Epidermal melanocyte (primary cell): ENCODE results near the gene NT5C.

Experiments
- DNase-seq: peaks from one replicate; pipeline ENCODE4 v3.0.0; 2011; ENCODE audit warnings: low spot score; ENCODE audit not compliant: insufficient read length

Gene NT5C

DNA sequence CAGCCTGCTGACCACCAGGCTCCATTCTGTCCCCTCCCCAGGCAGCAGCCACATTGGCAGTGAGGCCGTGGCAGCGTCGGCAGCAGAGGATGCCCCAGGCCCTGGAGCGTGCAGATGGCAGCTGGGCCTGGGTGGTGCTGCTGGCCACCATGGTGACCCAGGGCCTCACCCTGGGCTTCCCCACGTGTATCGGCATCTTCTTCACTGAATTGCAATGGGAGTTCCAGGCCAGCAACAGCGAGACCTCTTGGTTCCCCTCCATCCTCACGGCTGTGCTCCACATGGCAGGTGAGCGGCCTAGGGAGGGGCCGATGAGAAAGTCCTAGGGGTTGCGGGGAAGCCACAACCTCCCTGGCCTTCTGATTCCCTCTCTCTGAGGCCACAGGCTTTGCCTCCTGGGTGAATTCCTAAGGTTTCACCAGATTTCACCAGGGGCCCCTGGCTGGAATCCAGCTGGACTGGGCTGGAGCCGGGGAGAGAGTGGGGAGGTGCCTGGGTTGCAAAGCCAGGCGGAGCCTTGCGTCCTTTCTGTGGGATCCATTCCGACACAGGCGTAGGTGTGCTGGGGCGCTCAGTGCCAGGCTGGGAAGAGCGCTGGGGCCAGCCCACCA is 37.9 kb downstream of the NT5C start:
- no peak for DNase-seq

DNA sequence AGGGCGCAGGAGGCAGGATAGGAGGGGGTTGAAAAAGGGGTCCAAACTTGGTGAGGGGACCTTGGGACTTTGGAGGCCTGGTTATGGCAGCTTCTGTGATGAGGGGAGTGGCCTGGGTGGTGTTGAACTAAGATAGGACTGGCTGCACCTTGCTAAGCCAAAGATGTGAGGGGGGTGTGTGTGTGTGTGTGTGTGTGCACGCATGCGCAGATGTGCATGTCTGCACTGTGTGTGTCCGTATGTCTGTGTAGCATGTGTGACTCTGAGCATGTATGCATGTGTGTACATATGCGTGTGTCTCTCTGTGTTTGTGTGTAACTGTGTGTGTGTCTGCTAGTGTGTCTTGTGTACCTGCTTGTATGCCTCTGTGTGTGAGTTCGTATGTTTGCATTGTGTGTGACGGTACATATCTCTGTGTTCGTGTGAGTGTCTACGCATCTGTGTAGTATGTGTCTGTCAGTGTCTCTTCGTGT is 39.7 kb downstream of the NT5C start:
- DNase-seq = no peak

DNA sequence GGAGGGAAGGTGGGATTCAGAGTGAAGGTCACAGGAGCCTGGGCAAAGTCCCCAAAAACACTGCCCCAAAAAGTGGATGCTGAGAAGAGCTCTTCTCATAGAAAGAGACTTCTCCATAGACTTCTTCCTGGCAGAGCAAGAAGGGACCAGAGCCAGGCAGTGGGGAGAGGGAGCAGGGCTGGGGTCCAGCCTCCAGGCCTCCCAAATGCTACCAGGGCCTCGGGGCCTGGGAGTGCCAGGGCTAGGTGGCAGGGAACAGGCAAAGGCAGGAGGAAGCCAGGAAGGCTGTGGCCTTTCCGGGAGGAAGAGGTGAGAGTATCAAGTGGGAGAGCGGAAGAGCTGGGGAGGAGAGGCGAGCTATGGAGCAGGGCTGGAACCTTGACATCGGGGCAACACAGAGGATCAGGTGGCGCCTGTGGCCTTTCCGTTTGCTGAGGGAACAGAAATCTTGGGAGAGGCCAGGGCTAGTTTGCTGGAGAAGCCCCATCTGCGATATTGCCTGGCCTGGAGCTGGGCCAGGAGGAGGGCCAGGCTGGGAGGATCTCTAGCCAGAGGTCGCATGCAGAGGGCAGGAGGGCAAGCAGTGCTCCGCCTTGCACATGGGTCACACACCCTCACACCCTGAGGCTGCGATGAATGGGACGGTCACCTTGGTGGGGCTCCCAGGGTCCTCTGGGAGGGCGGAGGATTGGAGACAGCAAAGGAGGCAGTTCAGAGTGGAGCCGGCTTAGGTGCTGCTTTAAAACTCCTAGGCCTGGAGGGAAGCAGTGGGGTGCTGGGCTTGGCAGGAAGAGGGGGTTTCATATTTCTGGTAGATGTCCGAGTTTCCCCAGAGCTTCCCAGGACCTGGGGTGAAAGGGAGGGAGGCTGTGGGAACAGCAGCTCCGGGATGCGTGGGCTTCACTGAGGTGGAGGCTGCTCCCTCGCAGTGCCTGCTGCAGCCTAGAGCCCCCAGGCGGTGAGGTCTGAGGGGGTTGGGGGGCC is 40.4 kb downstream of the NT5C start:
- DNase-seq = no peak

DNA sequence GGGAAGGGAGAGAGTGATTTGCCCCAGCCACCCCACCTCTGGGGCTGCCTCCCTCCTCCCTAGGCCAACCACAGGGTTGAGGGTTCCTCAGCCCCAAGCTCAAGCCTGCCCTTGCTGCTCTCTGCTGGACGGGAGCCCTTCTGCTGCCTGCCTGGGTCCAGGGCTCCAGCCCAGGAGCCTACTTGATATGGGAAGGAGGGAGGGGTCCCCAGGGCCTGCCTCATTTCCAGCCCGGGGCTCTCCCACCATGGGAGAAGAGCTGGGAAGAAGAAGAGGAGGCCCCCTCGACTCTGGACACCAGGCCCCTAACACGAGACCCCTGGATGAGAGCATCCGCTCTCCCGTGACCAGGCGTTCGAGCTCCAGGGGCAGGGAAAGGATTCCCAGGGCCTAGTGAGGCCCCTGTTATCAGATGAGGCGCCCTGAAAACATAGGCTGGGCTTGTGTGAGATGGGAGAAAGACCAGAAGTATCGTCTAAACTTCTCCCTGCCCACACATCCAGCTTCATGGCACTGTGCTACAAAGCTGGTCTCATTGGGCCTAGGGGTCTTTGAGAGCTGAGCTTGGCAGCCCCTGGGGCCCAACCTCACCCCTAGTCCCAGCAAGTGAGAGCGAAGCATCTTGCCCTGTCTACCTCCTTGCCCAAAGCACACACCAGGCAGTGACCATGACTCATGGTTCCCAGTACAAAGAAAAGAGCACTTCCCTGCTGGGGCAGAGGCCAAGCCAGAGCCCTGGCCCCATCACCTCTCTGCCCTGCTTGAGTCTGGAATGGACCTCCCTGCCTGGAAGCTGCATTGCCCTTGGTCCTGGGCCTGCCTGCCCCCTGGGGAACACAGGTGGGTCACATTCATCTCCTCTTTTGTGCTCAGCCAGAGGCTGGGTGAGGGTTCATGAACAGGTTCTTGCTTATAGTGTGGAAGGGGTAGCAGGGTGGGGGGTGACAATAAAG is 42.8 kb downstream of the NT5C start:
- no peak for DNase-seq

DNA sequence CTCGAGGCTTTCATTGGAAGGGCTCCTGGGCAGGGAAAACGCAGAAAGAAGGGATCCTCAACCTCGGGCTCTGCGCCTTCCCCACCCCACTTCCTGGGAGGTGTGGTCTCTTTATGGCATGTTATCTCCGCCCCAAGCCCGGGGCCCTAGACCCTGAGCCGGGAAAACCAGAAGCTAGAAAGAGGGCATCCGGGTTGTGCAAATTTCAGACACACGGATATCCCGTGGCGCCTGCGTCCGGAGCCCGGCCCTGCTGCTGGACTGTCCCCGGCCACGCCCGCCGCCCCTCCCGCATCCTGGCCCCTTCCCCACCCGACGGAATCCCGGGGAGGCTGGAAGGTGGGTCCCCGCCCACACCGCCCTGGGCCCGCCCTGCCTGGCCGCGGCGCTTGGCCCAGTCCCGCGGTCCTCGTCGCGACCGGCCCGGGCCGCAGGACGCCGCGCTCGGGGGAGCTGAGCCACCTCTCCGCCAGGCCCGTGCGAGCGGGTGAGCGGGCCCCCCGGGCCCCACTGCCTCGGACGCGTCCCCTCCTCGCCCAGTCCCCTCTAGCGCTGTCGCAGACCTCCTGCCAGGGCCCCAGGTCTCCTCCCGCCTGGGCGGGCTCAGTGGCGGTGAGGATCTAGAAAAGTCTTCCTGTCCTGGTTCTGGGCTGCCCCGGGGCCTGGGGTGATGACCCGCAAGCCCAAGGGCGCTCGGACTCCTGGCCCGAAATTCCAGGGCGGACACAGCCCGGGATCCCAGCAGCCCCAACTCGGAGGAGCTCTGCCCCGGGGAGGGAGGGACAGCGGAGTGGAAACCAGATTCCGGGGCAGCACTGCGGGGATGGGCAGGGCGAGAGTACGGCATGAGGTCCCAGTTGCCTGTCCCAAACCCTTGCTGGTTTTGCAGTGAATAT is 43.7 kb downstream of the NT5C start, which contains the start of gene SLC16A5:
Gene SLC16A5 (plus strand): TSS at position 397 of the 896 bp plus-strand sequence. CDS start 5,683 bp downstream, outside the sequence.
- peak; percentile 95 for DNase-seq

DNA sequence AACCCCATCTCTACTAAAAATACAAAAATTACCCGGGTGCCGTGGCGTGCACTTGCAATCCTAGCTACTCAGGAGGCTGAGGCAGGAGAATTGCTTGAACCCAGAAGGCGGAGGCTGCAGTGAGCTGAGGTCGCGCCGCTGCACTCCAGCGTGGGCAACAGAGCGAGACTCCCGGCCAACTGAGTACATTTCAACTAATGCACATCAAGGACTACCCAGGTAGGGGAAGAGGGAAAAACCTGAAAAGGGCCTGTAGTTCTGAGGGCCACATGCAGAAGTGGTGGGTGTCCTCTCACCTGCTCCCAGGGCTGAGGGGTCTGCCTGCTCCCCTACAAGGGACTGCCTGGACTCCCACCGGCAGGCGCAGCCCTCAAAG is 44.4 kb downstream of the NT5C start:
- DNase-seq = no peak

DNA sequence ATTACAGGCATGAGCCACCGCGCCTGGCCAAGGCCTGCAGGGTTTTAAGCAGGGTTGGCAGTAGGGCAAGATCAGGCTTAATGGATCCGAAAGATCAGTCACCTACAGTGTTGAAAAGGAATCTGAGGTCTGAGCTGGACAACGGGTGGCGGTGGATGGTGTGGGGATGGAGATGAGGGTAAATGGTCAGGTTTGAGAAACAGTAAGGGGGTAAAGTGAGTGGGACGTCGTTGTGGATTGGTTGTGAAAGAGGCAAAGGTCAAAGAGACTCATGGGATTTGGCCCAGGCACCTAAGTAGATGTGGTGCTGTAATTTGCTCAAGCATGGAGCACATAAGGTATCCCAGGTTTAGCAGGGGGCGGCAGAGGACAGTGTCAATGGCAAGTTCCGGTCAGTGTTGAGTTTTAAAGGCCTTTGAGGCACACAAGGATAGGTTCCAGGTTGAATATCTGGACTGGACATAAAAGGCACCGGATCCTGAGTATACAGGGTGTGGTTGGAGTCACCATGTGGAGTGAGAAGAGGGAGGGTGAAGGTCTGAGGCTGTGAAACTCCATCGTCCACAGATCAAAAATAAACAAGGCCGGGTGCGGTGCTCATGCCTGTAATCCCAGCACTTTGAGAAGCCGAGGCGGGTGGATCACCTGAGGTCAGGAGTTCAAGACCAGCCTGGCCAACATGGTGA is 44.9 kb downstream of the NT5C start:
- no peak for DNase-seq

DNA sequence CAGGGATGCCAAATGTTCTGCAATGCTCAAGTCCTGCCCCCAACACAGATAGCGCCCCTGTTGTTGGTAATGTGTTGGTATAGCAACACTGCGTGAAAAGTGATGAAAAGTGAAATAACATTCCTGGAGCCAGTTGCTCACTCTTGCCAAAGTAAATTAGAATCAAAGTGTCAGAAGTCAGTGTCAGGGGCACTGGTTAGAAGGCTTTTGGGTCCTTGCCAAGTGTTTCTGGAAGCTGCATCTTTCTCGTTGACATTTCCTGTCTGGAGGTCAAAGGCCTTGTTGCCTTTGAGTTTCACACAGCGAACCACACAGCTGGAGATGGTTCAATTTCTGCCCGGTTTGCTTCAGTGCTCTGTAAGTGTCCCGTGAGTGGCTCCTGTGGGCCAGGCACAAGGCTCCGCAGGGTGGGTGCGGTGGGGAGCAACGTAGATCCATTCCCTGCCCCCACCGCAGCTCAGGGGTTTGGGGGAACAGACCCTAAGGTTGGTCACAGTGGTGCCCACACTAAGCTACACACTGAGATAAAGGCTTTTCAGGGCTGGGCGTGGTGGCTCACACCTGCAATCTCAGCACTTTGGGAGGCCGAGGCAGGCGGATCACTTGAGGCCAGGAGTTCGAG is 47.4 kb downstream of the NT5C start:
- peak; percentile 9 for DNase-seq

DNA sequence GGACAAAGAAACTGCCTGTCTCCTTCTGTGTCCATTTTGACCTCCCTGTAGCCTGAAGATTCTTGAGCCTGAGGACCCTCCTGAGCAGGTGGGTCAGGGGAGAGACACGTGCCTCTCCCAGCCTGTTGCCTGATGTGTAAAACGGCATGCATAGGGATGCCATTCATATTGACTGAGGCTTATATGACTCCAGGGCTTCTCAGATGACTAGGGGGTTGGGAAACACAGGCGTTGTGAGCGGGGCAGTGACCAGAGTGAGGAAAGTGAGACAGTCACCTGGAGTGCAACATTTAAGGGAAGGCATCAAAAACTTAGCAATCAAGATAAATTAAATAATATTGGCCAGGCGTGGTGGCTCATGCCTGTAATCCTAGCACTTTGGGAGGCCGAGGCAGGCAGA is 48.9 kb downstream of the NT5C start:
- DNase-seq = peak; percentile 3

DNA sequence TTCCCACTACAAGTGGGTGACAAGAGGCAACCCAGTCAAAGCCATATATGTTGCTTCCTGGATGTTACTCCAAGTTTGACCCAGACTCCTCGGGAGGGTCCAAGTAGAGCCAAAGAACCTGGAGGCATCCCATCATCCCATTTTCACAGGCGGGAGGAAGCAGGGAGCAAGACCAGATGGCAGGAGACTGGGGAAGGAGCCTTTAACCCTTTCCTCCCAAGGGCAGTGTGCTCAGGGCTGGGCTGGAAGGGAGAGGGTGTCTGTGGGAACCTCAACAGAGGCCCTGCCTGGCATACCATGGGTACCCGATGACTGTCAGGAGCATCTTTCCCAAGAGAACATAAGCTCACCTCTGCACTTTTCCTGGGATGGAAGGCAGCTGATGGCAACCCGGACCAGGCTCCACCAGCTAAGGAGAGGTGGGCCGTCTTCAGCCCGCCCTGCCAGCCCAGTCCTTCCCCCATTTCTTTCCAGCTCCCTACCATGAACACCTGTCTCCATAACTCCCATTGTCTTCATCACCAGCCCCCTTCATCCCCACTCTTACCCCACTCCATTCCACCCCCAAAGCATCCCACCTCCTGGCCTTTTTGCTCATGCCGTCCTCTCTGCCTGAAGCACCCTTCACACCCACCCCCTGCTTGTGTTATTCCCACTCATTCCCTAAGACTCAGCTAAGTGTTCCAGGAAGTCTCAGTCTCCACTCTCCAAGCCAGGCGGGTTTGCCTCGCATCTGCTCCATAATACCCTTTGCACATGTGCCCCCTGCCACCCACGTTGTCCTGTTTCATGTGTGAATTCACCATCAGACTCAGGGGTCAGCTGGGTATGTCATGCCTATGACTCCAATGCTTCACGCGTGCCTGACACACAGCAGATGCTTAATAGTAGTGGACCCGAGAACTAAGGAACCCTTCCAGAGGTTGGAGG is 49.7 kb downstream of the NT5C start:
- peak; percentile 11 for DNase-seq
